Activated CD8-positive, alpha-beta memory T cell treated with anti-CD3 and anti-CD28 coated beads, Interleukin-2, amount 50 U/mL, for 1 hour (primary cell): Measurements from ENCODE around the gene MGAT3.

Experiments
- DNase-seq: peaks from one replicate; pipeline ENCODE4 v3.0.0-alpha.2; 2020; ENCODE audit errors: extremely low read depth

The MGAT3 gene

DNA sequence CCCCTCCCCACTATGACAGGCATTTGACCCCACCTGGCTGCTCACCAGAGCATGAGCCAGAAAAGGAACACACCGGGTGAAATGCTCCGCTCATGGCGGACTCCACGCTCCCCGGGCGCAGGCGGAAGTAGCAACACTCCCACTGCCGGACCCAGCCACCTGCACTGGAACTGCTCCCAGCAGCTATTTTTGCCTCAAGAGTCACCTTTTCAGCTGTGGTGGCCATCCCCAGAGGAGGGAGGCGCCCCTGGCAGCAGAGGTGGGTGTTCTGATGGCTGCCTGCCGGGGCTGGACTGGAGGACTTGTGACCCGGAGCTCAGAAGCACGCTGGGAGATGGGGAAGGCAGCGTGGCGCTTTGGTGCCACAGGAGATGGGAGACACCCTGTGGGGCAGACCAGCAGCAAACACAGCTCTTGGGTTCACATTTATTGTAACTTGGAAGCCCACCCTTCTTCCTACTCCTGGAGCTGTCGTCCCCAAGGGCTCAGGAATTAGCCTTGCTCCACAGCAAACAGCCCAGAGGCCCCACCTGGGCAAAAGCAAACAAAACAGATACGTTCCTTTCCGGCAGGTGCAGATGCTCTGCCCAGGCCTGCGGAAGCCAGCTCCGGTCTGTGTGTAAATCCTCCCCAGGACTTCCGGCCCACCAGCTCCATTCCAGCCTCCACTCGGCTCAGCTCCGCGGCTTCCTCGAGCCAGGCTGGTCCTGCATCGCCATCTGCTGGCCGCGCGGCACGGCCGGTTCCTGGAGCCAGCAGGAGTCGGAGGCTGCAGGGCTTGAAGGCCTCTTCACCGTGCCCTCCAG is 72.1 kb downstream of the MGAT3 start:
- DNase-seq = peak; percentile 70

DNA sequence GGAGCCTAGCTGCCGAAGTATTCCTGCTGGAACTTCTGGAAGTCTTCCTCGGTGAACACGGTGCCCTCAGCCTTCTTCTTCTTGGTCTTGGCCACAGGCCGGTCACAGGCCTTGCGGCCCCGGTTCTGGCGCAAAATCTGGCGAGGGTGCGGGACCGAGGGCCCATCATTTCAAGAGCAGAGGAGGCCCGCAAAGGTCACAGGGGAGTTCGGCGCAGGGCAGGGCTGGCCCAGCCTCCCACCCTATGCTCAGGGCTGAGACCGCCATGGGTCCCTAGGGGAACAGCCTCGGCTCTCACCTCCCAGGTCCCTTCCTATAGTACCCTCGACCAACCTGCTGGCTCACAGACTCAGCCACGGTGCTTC is 72.7 kb downstream of the MGAT3 start:
- no peak for DNase-seq

DNA sequence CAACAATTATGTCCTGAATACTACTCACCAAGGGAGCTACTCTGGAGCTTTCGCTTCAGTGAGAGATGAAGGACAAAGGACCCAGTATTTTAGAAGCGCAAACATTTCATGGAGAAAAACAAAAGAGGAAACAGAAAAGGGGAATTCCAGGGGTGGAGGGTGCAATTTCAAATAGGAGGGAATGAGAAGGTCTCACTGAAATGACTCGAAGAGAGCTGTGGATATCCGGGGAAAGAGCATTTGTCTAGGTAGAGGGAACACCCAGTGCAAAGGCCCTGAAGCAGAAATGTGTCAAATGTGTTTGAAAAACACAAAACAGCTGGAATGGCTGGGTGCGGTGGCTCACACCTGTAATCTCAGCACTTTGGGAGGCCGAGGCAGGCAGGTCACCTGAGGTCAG is 73.3 kb downstream of the MGAT3 start:
- no peak for DNase-seq

DNA sequence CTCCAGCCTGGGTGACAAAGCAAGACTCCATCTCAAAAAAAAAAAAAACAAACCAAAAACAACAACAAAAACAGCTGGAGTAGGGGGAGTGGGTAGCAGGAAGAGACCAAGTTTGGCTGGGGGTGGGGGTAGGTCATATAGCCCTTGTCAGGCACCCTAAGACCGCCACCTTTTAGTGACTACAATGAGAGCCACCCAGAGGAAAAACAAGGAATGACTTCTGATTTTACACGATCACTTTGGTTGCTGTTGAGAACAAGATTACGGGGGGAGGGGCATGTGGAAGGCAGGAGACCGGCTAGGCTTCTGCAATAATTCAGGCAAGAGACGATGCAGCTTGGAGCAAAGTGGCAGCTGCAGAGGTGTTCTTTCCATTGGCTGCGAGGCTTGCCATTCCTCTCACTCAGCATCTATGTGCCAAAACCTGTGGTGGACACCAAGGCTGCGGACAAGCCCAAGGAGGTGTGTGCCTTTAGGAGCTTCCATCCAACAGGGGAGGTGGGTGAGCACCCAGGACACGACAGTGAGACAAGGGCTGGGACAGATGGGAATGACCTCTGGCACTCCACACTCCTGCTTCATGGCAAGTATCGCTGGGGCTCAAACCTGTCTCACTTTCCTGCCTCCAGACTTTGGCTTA is 74.0 kb downstream of the MGAT3 start:
- no peak for DNase-seq

DNA sequence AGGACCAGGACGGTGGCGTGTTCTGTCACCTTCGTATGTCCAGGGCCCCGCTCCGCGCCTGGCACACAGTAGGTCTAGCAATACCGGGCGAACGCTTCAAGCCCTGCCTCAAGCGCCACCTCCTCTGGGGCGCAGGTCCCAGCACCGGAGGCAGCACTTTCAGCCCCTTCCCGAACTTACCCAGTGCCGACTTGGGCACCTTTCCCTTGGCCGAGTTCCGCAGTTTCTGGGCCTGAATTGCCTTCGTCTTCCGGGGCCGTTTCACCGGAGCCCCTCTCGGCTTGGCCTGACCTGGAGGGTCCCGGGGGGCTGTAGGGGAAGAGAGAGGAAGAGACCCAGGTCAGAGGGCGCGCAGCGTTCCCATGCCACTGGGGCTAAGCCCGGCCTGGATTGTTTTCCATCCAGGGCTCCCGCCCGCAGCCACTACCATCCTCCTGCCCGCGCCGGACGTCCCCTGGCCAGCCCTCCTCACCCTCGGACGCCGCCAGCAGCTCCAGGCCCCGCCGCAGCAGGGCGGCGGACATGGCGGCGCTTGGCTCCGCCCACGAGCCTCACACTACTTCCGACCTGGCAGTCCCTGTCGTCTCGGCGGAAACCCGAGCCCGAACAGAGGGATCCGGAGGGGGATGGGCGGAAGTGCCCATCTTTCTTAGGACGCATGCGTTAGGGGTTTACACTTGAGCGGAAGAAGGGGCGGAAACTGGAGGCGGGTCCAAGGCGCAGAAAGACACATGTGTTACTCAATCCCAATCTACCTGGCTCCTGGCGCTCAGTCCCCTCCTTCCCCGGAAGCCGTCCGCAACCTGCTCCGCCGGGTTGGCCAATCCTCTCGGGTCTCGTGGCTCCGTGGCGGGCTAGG is 75.6 kb downstream of the MGAT3 start, which contains the start of gene RPS19BP1:
Gene RPS19BP1 (minus strand): TSS at position 534 of the 859 bp plus-strand sequence. CDS start 10 bp downstream, at position 524.
- peak; percentile 97 for DNase-seq

DNA sequence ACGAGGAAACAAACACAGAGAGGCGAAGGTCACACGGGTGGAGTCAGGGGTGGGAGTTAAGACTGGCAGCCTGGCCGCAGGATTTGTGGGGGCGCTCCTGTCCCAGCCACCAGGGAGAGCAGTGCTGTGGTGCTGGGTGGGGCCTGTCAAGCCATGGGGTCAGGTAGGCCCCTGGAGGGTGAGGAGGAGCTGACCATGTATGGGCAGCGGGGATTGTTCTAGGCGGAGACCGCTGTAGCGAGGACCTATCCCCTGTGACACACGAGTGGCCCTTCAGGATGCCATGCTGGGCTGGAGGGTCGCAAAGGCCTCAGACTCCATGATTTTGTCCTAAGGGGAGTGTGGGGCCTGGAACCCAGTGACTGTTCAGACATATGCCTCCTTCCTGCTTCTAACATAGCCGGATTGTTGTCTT is 77.3 kb downstream of the MGAT3 start:
- DNase-seq = no peak

DNA sequence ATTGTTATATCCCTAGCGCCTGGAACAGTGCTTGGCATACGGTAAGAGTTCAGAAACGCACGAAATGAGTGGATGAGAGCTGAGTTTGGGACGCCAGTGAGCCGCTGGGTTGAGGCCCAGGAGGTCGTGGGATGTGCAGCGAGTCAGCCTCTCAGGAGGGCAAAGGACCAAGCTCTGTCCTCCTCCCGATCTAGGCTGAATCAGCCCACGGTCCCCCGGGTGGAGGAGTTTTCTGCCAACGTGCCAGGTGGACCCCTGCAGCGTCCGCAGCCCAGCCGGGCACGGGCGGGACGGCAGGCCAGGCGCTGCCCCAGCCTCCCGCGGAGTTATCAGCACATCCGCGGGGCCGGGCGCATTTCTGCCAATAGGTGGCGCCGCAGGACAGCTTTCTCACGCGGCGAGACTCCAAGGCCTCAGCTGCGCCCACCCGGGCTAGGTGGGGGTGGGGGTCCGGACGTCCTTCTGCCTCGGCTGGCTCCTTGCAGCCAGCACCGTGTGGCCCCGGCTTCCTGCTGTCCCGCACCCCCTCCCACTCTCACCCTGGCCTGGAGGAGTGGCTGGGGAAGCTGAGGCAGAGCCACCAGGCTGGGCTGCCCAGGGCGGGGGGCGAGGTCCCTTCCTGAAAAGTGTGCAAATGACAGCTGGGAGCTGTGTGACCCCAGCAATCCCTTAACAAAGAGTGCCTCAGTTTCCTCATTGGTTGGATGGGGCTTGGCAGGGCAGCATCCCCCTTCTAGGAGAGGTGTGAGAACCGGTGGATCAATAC is 78.0 kb downstream of the MGAT3 start:
- no peak for DNase-seq

DNA sequence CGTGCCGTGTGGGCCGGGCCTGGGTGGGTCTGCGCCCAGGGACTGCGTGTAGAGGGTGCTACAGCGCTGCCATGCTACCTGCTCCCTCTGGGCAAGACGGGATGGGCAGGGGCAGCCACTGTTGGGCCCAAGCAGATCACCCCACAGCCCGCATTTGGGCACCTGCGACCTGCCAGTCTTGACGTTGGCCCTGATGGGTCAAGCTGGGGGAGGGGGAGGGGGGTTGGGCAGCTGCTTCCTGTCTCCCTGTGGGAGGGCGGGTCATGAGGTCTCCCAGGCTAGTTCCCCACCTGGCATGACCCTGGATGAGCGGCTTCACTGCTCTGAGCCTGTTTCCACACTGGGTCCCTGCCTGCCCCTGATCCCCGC is 78.5 kb downstream of the MGAT3 start:
- DNase-seq = no peak

DNA sequence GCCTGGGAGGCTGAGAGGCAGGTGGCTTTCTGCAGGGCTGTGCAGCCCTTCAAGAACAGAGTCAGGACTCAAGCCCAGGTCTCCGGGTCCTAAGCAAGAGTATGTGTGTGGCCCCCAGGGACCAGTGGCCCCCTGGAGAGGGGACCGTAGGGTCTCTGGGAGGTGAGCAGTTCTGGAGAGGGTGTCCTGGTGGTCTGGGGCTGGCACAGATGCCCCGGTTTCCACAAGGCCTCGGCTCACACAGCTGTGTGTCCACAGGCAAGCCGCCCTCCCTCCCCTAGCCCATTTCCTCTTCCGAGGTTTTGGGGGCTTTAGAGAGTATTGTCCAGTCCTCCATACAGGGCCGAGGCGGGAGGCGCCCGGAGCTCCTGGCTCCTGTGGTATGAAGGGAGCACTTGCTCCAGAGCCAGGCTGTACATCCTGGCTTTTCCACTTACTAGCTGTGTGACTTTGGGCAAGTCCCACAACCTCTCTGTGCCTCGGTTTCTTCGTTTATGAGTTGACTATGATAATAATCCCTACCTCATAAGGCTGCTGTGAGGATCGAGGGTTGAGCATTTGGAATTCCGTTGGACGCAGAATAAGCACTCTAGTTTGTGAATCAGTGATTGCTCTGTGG is 79.1 kb downstream of the MGAT3 start:
- no peak for DNase-seq

DNA sequence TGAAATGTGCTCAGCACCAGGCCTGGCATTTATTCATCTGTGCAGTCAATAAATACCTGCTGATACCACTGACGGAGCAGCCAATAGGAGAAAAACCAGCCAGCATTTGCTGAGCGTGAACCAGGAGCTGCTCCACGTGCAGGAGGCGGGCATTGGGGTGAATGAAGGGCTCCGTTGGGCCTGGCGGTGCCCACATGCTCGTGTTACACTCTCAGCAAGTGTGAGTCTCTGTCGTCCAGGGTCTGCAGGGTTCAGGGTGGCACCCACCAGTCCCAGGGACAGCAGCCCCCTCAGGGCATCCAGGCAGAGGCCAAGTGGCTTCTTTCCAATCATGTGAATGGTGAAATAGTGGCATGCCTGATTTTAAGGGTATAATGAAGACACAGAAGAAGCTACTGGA is 79.9 kb downstream of the MGAT3 start:
- no peak for DNase-seq

DNA sequence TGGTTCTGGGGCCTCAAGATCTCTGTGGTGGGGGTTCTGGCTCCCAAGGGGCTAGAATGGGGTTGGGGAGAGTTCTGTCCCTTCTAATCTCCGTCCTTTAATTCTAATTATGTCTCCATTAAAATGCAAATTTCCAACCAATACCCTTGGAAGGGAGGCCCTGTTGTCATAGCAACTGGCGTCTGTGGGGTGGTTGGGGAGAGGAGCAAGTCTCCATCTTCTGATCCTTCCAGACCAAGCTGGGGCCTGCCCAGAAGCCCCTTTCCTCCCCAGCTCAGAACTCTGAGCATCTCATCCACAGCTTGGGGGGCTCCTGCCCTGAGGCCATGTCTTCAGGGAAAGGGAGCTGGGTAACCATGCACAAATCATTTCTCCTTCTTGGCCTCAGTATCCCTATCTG is 81.2 kb downstream of the MGAT3 start:
- DNase-seq = no peak
